K562 (cell line): ENCODE results near the gene SEC23B. TPM values are rescaled to one million over a fixed set of nuclear protein-coding genes. Genes with fewer than 3 reads are reported as not detected.

Experiments used
- CHD2 ChIP-seq: IDR thresholded peaks from 2 replicates; pipeline ENCODE4 v1.6.1; 2011; ENCODE audit warnings: low read depth, low read length
- EHMT2 ChIP-seq: fragments of 450-650 bp; IDR thresholded peaks from 2 replicates; pipeline ENCODE4 v1.6.1; 2018; ENCODE audit warnings: antibody characterized with exemption
- FOXA3 ChIP-seq, 2 experiments: fragments of 450-650 bp in 1 of 2; sonication (generic) in 1 of 2; formaldehyde crosslinking; IDR thresholded peaks in 1 of 2; conservative IDR thresholded peaks in 1 of 2; 2 replicates each; pipeline versions ENCODE4 v1.4.0 to v1.8.0; 2020 to 2022; ENCODE audit warnings: mild to moderate bottlenecking in 2 of 2, missing genetic modification reagents in 1 of 2
- KDM2B ChIP-seq: fragments of 250-450 bp; sonication (Bioruptor Pico); IDR thresholded peaks from 2 replicates; pipeline ENCODE4 v1.8.0; 2021; ENCODE audit warnings: mild to moderate bottlenecking, moderate library complexity
- MEIS2 ChIP-seq: fragments of 450-650 bp; IDR thresholded peaks from 2 replicates; pipeline ENCODE4 v1.6.1; 2014; ENCODE audit warnings: mild to moderate bottlenecking; ENCODE audit not compliant: partially characterized antibody
- NFXL1 ChIP-seq: fragments of 450-650 bp; formaldehyde crosslinking; IDR thresholded peaks from 2 replicates; pipeline ENCODE4 v1.4.0; 2021; ENCODE audit warnings: mild to moderate bottlenecking
- RBBP5 ChIP-seq: fragments of 200-600 bp; sonication (generic); IDR thresholded peaks from 2 replicates; pipeline ENCODE4 v1.6.1; 2012; ENCODE audit warnings: borderline replicate concordance, mild to moderate bottlenecking, low read length, control low read depth, inconsistent platforms; ENCODE audit not compliant: insufficient read depth, poor library complexity, severe bottlenecking
- RBM25 ChIP-seq: fragments of 200-400 bp; formaldehyde crosslinking; IDR thresholded peaks from 2 replicates; pipeline ENCODE4 v1.6.1; 2018; ENCODE audit warnings: low read length, low read depth, moderate library complexity; ENCODE audit not compliant: severe bottlenecking
- SIX5 ChIP-seq, 2 experiments: IDR thresholded peaks; 2 replicates each; pipeline ENCODE4 v1.6.1; 2011; ENCODE audit warnings: low read length in 2 of 2, borderline replicate concordance in 1 of 2, low read depth in 1 of 2, mild to moderate bottlenecking in 1 of 2, moderate library complexity in 1 of 2; ENCODE audit not compliant: insufficient read depth in 1 of 2
- YBX1 ChIP-seq: fragments of 450-650 bp; IDR thresholded peaks from 2 replicates; pipeline ENCODE4 v1.7.1; 2016; ENCODE audit warnings: mild to moderate bottlenecking
- ZBTB7A ChIP-seq: IDR thresholded peaks from 2 replicates; pipeline ENCODE4 v1.6.1; 2011; ENCODE audit warnings: low read depth, mild to moderate bottlenecking, low read length, moderate library complexity, borderline replicate concordance; ENCODE audit not compliant: control insufficient read depth
- ZFP1 ChIP-seq: fragments of 450-650 bp; formaldehyde crosslinking; IDR thresholded peaks from 2 replicates; pipeline ENCODE4 v1.4.0; 2020; ENCODE audit warnings: mild to moderate bottlenecking, mixed read lengths
- ZFP36 ChIP-seq: fragments of 150-350 bp; IDR thresholded peaks from 2 replicates; pipeline ENCODE4 v1.6.1; 2018; ENCODE audit warnings: low read length, low read depth; ENCODE audit not compliant: partially characterized antibody
- ZKSCAN1 ChIP-seq: fragments of 150-350 bp; IDR thresholded peaks from 2 replicates; pipeline ENCODE4 v1.6.1; 2016; ENCODE audit warnings: low read depth, low read length
- ZNF644 ChIP-seq: fragments of 200-800 bp; sonication (Bioruptor generic); IDR thresholded peaks from 2 replicates; pipeline ENCODE4 v1.6.1; 2016; ENCODE audit warnings: low read depth, missing genetic modification characterization, missing compliant biosample characterization
- ZNF699 ChIP-seq: fragments of 250-450 bp; sonication (Bioruptor Pico); IDR thresholded peaks from 2 replicates; pipeline ENCODE4 v1.8.0; 2021; ENCODE audit warnings: mild to moderate bottlenecking, moderate library complexity; ENCODE audit not compliant: insufficient replicate concordance
- polyA plus RNA-seq, 8 experiments: library from polyadenylated mRNA; depleted of rRNA in 4 of 8; stranded (reverse) in 5 of 8; unstranded in 3 of 8; fragments of >200 nt; fragmentation: Nextera tagmentation in 2 of 8; fragmentation: Illumina TruSeq in 1 of 8; extraction: Ambion mirVana in 2 of 8; extraction: Trizol in 1 of 8; gene quantifications; 2 replicates each; pipeline versions ENCODE4 v1.2.1 to v1.2.3, GENCODE V29; 2011 to 2014; ENCODE audit warnings: inconsistent platforms in 1 of 8, missing spikeins in 1 of 8
- total RNA-seq, 7 experiments: library from RNA; depleted of rRNA in 6 of 7; stranded (reverse); fragments of >200 nt in 6 of 7; fragmentation: Illumina TruSeq in 2 of 7; extraction: Trizol in 2 of 7; gene quantifications; 2 replicates each; pipeline versions ENCODE4 v1.2.1 to v1.2.3, GENCODE V29; 2011 to 2021; ENCODE audit warnings: low replicate concordance in 1 of 7
- TF ChIP-seq, protein P1 (sequence below): fragments of 450-650 bp; conservative IDR thresholded peaks from 2 replicates; pipeline ENCODE4 v1.6.1; 2016; ENCODE audit warnings: missing genetic modification characterization, low read depth, mild to moderate bottlenecking, control low read depth, missing compliant biosample characterization
- TF ChIP-seq, protein P2 (sequence below): fragments of 450-650 bp; IDR thresholded peaks from 2 replicates; pipeline ENCODE4 v1.7.1; 2018; ENCODE audit warnings: mild to moderate bottlenecking, low read depth; ENCODE audit not compliant: partially characterized antibody

The SEC23B gene
- total and polyA plus RNA-seq, 9 of the 15 experiments (the other 6 are each of a cell fraction or from before 2014, with no cell fraction given): 31.7 to 70.2 (median 38.5) TPM

DNA sequence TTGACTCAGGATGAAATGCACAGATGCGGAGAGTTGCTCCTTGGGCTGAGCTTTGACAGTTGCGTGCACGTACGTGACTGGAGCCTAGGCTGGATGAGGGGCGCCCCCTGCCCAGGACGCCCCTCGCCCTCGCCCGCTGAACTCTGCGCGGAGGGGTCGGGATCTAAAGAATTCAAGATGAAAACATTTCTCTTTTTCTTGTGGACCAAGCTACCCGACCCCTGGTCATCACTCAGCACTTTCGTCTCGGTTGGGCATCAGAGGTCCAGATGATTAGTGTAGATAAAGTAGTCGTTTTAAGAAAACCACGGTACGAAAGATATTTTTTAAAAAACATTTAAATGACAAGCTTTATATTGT lies 80.8 kb downstream of the SEC23B start (continued):
- TF ChIP-seq, protein P1, sequence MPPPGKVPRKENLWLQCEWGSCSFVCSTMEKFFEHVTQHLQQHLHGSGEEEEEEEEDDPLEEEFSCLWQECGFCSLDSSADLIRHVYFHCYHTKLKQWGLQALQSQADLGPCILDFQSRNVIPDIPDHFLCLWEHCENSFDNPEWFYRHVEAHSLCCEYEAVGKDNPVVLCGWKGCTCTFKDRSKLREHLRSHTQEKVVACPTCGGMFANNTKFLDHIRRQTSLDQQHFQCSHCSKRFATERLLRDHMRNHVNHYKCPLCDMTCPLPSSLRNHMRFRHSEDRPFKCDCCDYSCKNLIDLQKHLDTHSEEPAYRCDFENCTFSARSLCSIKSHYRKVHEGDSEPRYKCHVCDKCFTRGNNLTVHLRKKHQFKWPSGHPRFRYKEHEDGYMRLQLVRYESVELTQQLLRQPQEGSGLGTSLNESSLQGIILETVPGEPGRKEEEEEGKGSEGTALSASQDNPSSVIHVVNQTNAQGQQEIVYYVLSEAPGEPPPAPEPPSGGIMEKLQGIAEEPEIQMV (tag): no peak
- no peak for TF ChIP-seq SIX5 (IDR thresholded peaks at IDR 0.05; ENCODE audit: borderline replicate concordance in 1 of 2, insufficient read depth in 1 of 2, low read depth in 1 of 2, low read length in 2 of 2)
- TF ChIP-seq RBBP5: peak; percentile 13
- no peak for TF ChIP-seq KDM2B
- no peak for TF ChIP-seq ZFP36
- TF ChIP-seq CHD2: no peak
- peak; percentile 25; the same call in 1 of the 2 replicates for TF ChIP-seq ZBTB7A
- TF ChIP-seq ZKSCAN1: no peak
- no peak for TF ChIP-seq NFXL1 (CRISPR knock-in tag)
- no peak for TF ChIP-seq ZNF644
- no peak for TF ChIP-seq ZNF699
- TF ChIP-seq YBX1: no peak
- TF ChIP-seq FOXA3 (CRISPR knock-in tag; conservative IDR thresholded peaks at IDR 0.05 in 1 of 2, IDR thresholded peaks at IDR 0.05 in 1 of 2): no peak
- TF ChIP-seq RBM25: no peak
- TF ChIP-seq, protein P2, sequence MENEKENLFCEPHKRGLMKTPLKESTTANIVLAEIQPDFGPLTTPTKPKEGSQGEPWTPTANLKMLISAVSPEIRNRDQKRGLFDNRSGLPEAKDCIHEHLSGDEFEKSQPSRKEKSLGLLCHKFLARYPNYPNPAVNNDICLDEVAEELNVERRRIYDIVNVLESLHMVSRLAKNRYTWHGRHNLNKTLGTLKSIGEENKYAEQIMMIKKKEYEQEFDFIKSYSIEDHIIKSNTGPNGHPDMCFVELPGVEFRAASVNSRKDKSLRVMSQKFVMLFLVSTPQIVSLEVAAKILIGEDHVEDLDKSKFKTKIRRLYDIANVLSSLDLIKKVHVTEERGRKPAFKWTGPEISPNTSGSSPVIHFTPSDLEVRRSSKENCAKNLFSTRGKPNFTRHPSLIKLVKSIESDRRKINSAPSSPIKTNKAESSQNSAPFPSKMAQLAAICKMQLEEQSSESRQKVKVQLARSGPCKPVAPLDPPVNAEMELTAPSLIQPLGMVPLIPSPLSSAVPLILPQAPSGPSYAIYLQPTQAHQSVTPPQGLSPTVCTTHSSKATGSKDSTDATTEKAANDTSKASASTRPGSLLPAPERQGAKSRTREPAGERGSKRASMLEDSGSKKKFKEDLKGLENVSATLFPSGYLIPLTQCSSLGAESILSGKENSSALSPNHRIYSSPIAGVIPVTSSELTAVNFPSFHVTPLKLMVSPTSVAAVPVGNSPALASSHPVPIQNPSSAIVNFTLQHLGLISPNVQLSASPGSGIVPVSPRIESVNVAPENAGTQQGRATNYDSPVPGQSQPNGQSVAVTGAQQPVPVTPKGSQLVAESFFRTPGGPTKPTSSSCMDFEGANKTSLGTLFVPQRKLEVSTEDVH: no peak
- no peak for TF ChIP-seq ZFP1 (CRISPR knock-in tag)
- TF ChIP-seq EHMT2: no peak
- peak; percentile 64 for TF ChIP-seq MEIS2
- TF ChIP-seq, all 486 proteins: peak for 4
